Coronary artery (tissue), 2 donors: ENCODE results near the gene TRAPPC2.

Experiments
- DNase-seq: peaks from one replicate; pipeline ENCODE4 v3.0.0-alpha.2; 2017; ENCODE audit warnings: low spot score
- H3K27ac ChIP-seq, 2 donors: fragments of 200-600 bp; sonication (generic); one replicate each; pipeline ENCODE4 v1.5.1; 2016 to 2019
- H3K4me3 ChIP-seq: fragments of 200-600 bp; sonication (generic); 2 replicates; pipeline ENCODE4 v1.5.1; 2016; ENCODE audit warnings: mild to moderate bottlenecking, moderate library complexity
- TF ChIP-seq, protein P1 (sequence below): fragments of 200-600 bp; sonication (generic); IDR thresholded peaks from one replicate; pipeline ENCODE4 v1.5.1; 2019; ENCODE audit warnings: antibody characterized with exemption

Gene TRAPPC2

DNA sequence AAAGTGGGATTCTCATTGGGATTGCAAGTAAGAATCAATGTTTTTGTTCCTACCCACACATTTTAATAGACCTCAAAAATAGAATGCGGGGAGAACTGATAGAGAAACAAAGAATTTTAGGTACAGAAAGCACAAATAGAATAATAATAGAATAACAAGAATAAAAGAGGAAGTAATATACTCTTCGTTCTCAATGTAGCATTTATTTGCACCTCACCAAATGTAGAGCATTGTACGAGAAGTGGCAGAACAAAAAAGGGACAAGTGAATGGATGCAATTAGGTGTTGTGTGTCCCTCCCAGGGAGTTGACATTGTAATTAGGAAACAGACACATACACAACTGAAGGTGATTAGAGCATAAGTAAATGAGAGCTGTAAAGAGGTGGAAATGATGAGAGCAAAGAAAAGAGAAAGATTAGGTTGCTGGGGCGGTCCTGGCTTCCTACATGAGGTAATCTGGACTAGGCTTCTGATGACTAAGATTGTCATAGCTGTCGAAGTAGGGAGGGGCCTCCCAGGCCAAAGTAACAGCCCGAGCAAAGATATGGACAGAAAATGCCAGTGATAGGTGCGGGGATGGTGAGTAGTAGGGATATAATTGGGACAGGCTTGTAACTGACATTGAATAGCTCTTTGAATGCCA, 35.1 kb downstream of the TRAPPC2 start:
- no peak overlapping the region for H3K27ac ChIP-seq
- TF ChIP-seq, protein P1, sequence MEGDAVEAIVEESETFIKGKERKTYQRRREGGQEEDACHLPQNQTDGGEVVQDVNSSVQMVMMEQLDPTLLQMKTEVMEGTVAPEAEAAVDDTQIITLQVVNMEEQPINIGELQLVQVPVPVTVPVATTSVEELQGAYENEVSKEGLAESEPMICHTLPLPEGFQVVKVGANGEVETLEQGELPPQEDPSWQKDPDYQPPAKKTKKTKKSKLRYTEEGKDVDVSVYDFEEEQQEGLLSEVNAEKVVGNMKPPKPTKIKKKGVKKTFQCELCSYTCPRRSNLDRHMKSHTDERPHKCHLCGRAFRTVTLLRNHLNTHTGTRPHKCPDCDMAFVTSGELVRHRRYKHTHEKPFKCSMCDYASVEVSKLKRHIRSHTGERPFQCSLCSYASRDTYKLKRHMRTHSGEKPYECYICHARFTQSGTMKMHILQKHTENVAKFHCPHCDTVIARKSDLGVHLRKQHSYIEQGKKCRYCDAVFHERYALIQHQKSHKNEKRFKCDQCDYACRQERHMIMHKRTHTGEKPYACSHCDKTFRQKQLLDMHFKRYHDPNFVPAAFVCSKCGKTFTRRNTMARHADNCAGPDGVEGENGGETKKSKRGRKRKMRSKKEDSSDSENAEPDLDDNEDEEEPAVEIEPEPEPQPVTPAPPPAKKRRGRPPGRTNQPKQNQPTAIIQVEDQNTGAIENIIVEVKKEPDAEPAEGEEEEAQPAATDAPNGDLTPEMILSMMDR, result no peak
- no peak overlapping the region for H3K4me3 ChIP-seq
- DNase-seq, result no peak

DNA sequence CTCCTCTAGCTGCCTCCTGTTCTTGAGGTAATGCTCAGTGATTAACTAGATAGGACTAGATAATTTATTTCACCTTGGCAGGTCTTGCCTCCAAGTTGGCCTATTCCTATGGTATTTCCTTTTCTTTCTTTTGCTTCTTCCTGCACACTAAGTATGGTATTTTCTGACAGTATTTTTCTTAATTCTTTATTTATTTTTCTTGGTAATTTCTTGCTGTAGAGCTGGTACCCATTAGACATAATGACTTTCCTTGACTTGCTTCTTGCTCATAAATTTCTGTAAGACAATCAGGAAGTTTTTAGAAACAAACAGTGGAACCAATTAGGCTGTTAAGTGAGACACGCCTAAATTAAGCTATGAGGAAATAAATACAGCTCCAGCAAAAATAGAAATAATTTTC, 36.0 kb downstream of the TRAPPC2 start:
- H3K4me3 ChIP-seq, result no peak overlapping the region
- TF ChIP-seq, protein P1, result no peak
- H3K27ac ChIP-seq, result no peak overlapping the region
- no peak for DNase-seq

DNA sequence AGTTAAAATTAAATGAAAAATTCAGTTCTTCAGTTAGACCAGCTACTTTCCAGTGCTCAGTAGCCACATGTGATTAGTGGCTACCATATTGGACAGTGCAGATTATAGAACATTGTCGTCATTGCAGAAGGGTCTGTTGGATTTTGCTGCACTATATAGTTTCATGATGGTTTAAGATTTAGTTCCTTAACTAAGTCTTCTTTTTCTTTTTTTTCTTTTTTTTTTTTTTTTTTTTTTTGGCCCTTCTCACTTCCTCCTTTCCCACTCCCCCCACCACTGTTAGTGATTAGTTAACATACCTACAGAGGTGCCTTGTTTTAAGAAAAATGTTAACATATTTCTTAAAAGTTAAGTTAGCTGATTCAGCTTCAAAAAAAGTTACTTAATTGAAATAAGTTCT, 36.4 kb downstream of the TRAPPC2 start:
- no peak for DNase-seq
- Histone ChIP-seq H3K4me3 (no peak overlapping the region), H3K27ac (no peak overlapping the region)

DNA sequence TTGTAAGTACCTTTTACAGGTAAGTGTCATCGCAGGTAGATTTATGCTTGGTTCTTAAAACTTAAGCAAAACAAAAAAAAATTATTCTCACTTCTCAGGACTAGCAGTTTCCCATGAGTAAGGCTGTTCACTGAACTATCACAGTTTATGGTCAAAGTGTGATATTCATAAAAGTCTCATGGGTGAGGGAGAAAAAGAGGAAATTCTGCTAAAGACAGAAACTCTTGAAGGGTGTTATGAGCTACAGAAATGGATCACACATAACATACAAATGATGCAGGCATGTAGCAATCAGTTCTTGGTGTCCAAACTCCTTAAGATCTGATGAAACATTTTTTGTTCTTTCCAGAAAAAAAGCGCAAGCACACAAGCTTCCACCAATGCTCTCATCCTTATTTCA, 37.0 kb downstream of the TRAPPC2 start:
- TF ChIP-seq, protein P1, result no peak
- Histone ChIP-seq H3K27ac (no peak overlapping the region), H3K4me3 (no peak overlapping the region)
- no peak for DNase-seq

More for the DNA sequence above, 36.4 kb downstream of the TRAPPC2 start:
- TF ChIP-seq, protein P1, result no peak

DNA sequence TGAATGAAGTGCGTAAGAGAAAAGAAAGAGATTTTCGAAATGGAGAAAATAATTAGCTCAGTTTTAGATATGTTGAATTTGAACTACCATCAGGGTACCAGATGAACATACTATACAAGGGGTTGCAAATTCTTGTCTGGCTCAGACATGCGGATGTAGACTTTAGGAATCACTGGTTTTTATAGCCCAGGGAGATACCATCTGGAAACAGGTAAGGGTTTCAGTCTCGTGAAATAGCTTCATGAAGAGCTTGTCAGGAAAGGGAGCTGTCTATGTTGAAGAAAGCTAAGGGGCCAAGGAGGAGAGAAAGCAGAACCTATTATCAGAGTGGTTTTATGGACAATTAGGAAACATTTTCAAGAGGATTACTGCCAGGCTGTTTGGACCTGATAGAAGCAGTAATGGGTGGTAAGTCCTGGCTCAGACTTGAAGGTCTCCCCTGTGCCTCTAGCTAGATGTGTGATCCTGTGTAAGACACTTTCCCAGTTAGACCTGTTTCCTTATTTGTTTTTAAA, 38.8 kb downstream of the TRAPPC2 start:
- TF ChIP-seq, protein P1, result no peak
- H3K4me3 ChIP-seq, result no peak overlapping the region
- DNase-seq, result no peak
- H3K27ac ChIP-seq, result no peak overlapping the region

- H3K4me3 ChIP-seq, result no peak overlapping the region
- no peak for DNase-seq
- H3K27ac ChIP-seq, result no peak overlapping the region
- TF ChIP-seq, protein P1, result no peak
Measured at GRCh38 chrX:13694983-13695382, 39.4 kb downstream of the TRAPPC2 start.

GRCh38 chrX:13694359-13694758, 40.1 kb downstream of the TRAPPC2 start:
- Histone ChIP-seq H3K27ac (no peak overlapping the region), H3K4me3 (no peak overlapping the region)
- no peak for DNase-seq
- TF ChIP-seq, protein P1, result no peak
